Pulmonary artery endothelial cell (primary cell): ENCODE data around the gene PNLIPRP3. TPM values are rescaled to one million over a fixed set of nuclear protein-coding genes. Genes with fewer than 3 reads are reported as not detected.

Experiments
- DNase-seq: peaks from one replicate; pipeline ENCODE4 v3.0.0-alpha.2; 2011; ENCODE audit warnings: low read depth, low spot score
- total RNA-seq: library from RNA; depleted of rRNA; stranded (reverse); fragments of >200 nt; gene quantifications from 2 replicates; pipeline ENCODE4 v1.2.3, GENCODE V29; 2014

Gene PNLIPRP3
- total RNA-seq, 1 donor from 2014 or later, result not detected

- no peak for DNase-seq
Measured at GRCh38 chr10:116450861-116451260, 23.2 kb downstream of the PNLIPRP3 start.

DNA sequence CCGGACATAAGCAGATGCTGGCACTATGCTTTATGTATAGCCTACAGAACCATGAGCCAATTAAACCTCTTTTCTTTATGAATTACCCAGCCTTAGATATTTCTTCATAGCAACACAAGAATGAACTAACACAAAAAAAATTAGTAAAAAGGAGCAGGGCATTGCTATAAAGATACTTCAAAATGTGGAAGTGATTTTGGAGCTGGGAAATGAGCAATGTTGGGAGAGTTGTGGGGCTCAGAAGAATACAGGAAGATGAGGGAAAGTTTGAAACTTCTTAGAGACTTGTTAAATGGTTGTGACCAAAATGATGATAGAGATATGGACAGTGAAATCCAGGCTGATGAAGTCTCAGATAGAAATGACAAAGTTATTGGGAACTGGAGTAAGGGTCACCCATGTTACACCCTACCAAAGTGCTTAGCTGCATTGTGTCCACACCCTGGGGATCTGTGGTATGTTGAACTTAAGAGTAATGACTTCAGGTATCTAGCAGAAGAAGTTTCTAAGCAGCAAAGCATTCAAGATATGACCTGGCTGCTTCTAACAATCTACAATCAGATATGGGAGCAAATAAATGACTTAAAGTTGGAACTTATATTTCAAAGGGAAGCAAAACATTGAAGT, 24.2 kb downstream of the PNLIPRP3 start:
- no peak for DNase-seq

GRCh38 chr10:116452338-116452720, 24.7 kb downstream of the PNLIPRP3 start:
- no peak for DNase-seq

DNA sequence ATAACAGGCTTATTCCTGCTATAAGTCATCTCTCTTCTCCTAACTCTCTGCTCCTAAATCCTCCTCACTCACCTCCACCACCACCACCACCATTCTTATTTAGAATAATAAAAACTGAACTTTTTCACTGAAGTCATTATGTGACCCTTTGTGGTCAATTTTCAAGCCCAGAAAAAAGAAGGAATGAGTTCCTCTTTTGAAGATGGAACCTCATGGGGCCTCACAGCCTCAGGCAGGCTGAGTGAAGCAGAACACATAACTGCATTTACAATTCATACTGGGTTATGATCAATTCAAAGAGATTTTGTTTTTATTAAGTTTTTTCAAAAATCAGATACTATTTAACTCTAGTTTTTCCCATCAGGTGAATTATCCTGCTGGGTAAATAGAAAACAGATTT, 29.8 kb downstream of the PNLIPRP3 start:
- no peak for DNase-seq

DNA sequence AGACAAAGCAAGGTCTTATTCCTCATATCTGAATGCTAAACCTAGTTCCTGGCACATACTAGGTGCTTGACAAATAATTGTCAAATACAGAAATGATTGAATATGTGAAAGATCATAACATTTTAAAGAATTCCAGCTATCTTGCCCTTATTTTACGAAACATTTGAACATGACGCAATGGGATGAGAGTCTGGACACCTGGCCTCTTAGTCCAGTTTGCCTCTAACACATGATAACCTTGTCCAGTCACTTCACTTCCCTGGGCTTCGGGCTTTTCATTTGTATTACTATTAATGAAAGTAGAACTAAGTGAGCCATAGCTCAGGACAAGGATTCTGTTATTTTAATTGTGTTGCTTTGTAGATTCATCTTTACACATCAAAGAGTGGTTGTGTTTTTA, 32.6 kb downstream of the PNLIPRP3 start:
- no peak for DNase-seq

GRCh38 chr10:116461680-116462079, 34.0 kb downstream of the PNLIPRP3 start:
- DNase-seq, result no peak

GRCh38 chr10:116464257-116464656, 36.6 kb downstream of the PNLIPRP3 start:
- DNase-seq, result no peak

DNA sequence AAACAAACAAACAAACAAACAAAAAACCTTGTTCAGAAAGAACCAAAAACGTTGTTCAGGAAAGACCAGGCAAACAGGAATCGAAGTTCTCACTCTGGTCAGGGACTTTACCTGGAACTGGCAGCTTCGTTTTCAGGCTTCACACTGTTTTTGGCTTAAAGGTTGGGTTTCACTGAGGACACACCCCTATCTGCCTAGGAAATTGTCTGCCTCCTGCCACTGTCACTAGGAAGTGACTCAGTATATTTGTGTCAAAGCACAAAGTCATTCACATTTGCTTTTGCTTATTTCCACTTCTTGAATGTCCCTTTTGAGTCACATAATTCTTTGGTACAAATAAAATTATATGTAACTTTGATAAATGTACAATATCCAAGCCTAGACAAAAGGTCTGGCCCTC, 37.9 kb downstream of the PNLIPRP3 start:
- DNase-seq, result no peak

- no peak for DNase-seq
Measured at GRCh38 chr10:116466715-116467422, 39.2 kb downstream of the PNLIPRP3 start.

DNA sequence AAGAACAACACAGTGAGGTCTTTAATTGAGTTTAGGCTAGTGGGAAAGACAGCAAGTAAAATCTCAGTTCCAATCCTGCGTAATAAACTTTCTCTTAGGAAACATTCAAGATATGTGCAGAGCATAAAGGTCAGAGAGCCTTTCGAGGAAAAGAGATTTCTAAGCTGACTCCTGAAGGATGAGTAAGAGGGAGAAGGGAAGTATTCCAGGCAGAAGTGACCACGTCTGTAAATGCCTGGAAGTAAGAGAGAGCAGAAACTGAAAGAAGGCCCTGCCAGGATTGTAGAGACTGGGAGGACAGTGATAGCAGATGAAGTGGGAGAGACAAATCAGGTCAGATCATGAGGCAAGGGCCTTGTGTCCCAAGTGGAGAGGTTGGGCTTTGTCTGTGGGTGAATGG, 41.8 kb downstream of the PNLIPRP3 start:
- DNase-seq, result no peak

DNA sequence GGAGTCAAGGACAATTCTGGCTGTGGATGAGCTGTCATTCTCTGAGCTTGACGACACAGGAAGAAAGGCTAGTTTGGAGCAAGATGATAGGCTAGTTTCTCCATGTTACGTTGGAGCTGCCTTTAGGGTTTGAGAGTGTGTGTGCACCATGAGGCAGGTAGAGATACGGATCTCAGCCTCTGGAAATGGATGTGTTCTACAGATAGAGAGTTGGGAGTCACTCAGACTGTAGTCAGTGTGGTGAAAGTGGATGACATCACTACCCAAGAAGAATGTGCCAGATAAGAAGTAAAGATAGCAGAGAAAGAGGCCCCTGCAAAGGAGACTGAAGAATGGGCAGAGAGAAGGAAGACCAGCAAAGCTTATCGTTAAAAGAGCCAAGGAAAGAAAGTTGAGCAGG, 42.4 kb downstream of the PNLIPRP3 start:
- no peak for DNase-seq

DNA sequence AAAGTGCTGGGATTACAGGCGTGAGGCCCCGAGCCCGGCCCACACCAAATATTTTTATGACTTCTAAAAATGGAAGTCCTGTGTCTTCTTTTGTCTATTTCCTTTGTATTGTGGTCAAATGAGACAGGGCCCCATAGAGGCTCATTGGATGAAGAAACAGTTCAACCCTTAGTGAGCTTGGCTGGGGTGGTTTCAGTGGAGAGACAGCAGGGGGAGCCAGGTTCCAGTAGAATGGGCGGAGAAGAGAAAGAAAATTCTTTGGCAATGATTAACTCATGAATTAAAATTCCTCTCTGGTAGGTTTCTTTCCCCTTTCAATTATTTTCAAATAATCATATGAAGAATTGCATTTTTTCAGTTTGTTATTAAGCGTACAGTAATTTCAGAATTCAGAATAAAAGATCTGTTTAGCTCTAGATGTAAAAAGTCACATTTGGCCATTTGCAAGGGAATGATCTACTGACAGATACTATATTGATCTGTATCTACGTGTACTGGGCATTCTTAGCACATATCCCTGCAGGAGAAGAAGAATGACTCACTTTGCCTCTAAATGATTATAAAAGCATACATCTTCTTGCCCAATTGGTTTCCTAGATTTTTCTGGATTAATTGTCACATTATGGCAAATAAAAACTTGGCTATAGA, 43.2 kb downstream of the PNLIPRP3 start:
- no peak for DNase-seq

DNA sequence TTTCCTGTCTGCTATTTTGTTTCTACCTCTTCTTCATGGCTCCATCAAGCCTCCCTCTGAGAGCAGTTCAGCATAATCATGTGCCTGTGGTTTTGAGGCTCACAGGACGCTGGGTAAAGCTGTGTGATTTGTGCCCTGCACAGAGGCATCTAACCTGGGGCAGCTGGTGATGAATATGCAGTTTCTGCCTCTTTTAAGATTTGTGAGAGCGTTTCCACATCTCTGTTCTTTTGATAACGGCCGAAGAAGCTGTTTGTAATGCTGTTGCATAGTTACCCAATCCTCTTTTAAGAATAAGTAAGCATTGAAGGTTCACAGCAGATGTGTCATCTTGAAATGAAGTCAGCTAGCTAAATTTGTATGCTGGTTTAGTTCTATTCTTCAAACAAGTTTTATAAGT, 45.2 kb downstream of the PNLIPRP3 start:
- no peak for DNase-seq

GRCh38 chr10:116475866-116476265, 48.2 kb downstream of the PNLIPRP3 start:
- no peak for DNase-seq

GRCh38 chr10:116476461-116476860, 48.8 kb downstream of the PNLIPRP3 start:
- no peak for DNase-seq

- DNase-seq, result no peak
Measured at GRCh38 chr10:116477986-116478664, 50.5 kb downstream of the PNLIPRP3 start.

DNA sequence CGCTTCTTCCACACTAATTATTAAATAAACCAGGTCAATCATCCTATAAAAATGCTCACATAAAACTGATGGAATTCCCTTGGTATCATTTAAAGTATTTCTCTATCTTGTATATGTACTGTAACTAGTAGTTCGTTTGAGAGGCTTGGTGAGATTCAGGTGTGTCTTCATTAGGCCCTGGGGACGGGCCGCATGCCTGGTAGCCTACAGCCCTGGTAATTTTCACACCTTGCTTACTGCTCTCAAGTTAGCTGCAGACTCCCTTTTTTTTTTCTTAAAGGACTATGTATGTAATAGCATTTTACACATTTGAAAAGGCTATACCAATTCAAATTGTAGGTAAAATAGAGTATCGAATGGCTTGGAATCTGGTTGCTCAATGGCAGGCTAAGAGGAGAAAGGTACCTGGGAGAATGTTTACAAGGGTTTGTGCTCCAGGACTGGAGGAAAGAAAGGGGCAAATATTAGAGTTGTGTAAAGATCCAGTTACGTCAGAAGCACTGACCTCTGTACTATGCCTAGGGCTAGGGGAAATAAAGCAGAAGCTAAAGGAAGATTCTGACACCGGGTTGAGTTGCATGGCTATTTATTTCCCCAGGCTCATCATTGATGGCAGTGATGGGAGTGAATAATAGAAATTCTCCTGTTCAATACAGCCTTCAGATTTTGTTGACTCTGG, 59.3 kb downstream of the PNLIPRP3 start:
- DNase-seq, result no peak

DNA sequence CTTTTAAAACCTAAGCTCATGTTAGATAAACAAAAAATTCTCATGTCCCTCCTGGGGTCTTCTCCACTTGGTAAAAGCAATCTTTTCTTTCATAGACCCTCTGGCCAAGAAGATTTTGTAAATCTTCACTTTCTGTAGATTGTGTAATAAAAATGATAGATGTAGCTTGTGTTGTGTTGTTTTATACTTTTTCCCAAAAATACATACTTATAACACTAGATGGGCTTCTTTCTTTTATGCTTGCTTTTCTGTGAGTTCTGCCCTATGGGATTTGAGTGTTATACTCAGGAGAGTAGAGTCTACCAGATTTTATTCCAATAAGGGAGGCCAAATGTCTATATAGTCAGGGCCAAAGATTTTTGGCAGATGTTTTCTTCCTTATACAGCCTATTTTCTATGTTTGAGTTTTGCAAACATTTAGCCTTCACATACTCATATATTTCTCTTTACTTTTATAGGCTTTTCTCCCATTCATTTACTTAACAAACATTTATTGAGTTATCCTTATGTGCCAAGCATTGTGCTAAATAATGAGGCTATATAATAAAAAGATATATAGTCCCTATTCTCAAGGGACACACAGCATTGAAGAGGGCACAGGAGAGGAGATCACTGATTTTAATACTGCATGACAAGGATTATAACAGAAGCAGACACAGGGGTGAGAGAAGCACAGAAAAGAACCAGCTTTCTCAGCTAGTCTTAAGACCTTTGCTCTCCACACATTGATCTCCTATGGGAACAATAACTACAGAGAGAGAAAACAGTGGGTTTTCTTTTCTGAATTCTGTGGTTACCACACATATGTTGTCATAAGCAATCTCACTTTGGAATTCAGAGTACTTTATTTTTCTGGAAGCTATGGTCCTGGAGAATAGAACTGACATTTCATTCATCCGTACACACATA, 60.1 kb downstream of the PNLIPRP3 start:
- DNase-seq, result no peak

DNA sequence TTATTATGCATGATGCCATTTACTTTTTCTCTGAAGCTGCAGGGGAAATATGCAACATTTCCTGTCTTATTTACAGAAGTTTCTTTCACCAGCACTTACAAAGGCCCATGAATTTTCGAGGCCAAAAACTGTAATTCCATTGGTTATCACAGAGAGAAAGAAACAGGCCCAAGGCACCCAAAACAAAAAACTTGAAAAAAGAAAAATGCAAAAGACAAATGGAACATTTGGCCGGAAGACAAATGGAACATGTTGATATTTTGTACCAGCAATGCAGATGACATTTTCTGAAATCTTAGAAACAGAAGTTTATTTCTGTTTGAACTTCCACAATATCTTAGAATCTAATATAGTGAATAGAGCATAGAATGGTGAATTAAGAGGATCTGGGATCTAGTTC, 61.8 kb downstream of the PNLIPRP3 start:
- no peak for DNase-seq

GRCh38 chr10:116490028-116490662, 62.5 kb downstream of the PNLIPRP3 start:
- DNase-seq, result no peak
